Ishikawa (cell line): ENCODE results near the gene MCL1.

ENCODE experiments used
- CEBPB ChIP-seq: IDR thresholded peaks from 2 replicates; pipeline ENCODE4 v1.6.1; 2012
- CREB1 ChIP-seq: IDR thresholded peaks from 2 replicates; pipeline ENCODE4 v1.6.1; 2012; ENCODE audit warnings: low read depth
- EGR1 ChIP-seq: IDR thresholded peaks from 2 replicates; pipeline ENCODE4 v1.6.1; 2012
- EP300 ChIP-seq: IDR thresholded peaks from 2 replicates; pipeline ENCODE4 v1.6.1; 2012; ENCODE audit warnings: borderline replicate concordance
- FOXM1 ChIP-seq: IDR thresholded peaks from 2 replicates; pipeline ENCODE4 v1.6.1; 2012; ENCODE audit warnings: low read depth, borderline replicate concordance
- MAX ChIP-seq: IDR thresholded peaks from 2 replicates; pipeline ENCODE4 v1.6.1; 2012
- NFIC ChIP-seq: IDR thresholded peaks from 2 replicates; pipeline ENCODE4 v1.6.1; 2012
- RAD21 ChIP-seq: IDR thresholded peaks from 2 replicates; pipeline ENCODE4 v1.6.1; 2012; ENCODE audit warnings: low read depth
- REST ChIP-seq: IDR thresholded peaks from 2 replicates; pipeline ENCODE4 v1.6.1; 2012; ENCODE audit warnings: low read depth, mild to moderate bottlenecking
- TAF1 ChIP-seq: IDR thresholded peaks from 2 replicates; pipeline ENCODE4 v1.6.1; 2012; ENCODE audit warnings: low read depth, mild to moderate bottlenecking
- TCF12 ChIP-seq: IDR thresholded peaks from 2 replicates; pipeline ENCODE4 v1.6.1; 2012; ENCODE audit warnings: low read depth
- TEAD4 ChIP-seq: IDR thresholded peaks from 2 replicates; pipeline ENCODE4 v1.6.1; 2012
- USF1 ChIP-seq: IDR thresholded peaks from 2 replicates; pipeline ENCODE4 v1.6.1; 2012
- YY1 ChIP-seq: IDR thresholded peaks from 2 replicates; pipeline ENCODE4 v1.6.1; 2012; ENCODE audit warnings: low read depth
- ZBTB7A ChIP-seq: IDR thresholded peaks from 2 replicates; pipeline ENCODE4 v1.6.1; 2012; ENCODE audit warnings: low read depth

Gene MCL1

GRCh38 chr1:150557065-150557600, 22.3 kb downstream of the MCL1 start:
- TF ChIP-seq YY1 (no peak), EP300 (no peak), CREB1 (no peak), MAX (no peak), ZBTB7A (no peak), TAF1 (no peak), CEBPB (no peak), NFIC (no peak), REST (no peak)

GRCh38 chr1:150555971-150556865, 23.2 kb downstream of the MCL1 start:
- TF ChIP-seq NFIC (no peak), TEAD4 (no peak), TAF1 (no peak), ZBTB7A (no peak), CREB1 (no peak), EP300 (no peak), FOXM1 (no peak), RAD21 (no peak), MAX (no peak), CEBPB (no peak), TCF12 (no peak), YY1 (no peak), EGR1 (no peak), REST (no peak), USF1 (no peak)

GRCh38 chr1:150555198-150555970, 24.0 kb downstream of the MCL1 start:
- no peak for TF ChIP-seq ZBTB7A
- TF ChIP-seq TEAD4 = no peak
- no peak for TF ChIP-seq CEBPB
- TF ChIP-seq REST = no peak
- no peak for TF ChIP-seq NFIC
- TF ChIP-seq MAX = no peak
- no peak for TF ChIP-seq EGR1
- TF ChIP-seq CREB1 = no peak
- no peak for TF ChIP-seq USF1

- TF ChIP-seq NFIC (no peak), EP300 (no peak), USF1 (no peak), YY1 (no peak), TEAD4 (no peak), CREB1 (no peak), TAF1 (no peak), ZBTB7A (no peak), TCF12 (no peak), RAD21 (no peak), EGR1 (no peak), MAX (no peak), CEBPB (no peak), REST (no peak), FOXM1 (no peak)
Measured at GRCh38 chr1:150554086-150554452, 25.3 kb downstream of the MCL1 start.
